Keratinocyte (primary cell): ENCODE results near the gene HOXB6.

ENCODE experiments used
- EZH2 ChIP-seq: IDR thresholded peaks from one replicate; pipeline ENCODE4 v1.6.1; 2012; ENCODE audit warnings: inconsistent platforms, mild to moderate bottlenecking, low read length, moderate library complexity
- TF ChIP-seq, protein P1 (sequence below), 3 experiments: IDR thresholded peaks in 1 of 3; conservative IDR thresholded peaks in 1 of 3; optimal IDR thresholded peaks in 1 of 3; 2 replicates in 2 of 3; 3 replicates in 1 of 3; pipeline versions ENCODE3 to v1.5.1; 2011; ENCODE audit warnings: low read length in 3 of 3, mild to moderate bottlenecking in 3 of 3, moderate library complexity in 2 of 3, control low read depth in 1 of 3, inconsistent platforms in 1 of 3; ENCODE audit not compliant: insufficient read depth in 2 of 3; ENCODE audit errors: extremely low read depth in 1 of 3

DNA sequence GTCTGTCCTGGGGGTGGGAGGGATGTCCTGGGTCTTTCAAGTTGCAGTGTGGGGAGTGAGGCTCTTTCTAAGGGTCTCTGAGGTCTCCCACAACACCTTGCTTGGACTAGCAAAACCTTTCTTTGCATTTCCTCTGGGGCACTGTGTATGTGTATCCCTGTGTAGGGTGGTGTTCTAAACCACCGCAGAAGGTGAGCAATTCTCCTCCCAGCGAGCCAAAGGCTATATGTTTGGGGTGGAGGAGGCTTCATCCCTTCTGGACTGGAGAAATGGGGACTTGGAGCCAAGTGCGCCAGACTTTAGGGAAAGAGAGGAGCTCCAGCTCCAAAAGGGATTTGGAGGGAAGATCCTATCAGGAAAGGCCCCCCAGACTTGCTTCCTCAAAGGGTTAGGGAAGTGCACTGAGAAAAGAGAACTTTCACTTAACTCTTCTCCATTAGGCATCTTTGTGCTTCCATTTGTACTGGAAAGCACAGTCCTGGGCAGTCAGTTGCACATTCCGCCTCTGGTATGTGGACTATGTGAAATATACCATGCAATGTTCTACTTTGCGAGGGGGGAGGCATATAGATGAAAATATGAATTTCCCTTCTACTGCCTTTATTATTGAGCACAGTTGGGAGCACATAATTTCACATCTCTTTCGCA is 40.2 kb upstream of the HOXB6 start:
- TF ChIP-seq, protein P1, sequence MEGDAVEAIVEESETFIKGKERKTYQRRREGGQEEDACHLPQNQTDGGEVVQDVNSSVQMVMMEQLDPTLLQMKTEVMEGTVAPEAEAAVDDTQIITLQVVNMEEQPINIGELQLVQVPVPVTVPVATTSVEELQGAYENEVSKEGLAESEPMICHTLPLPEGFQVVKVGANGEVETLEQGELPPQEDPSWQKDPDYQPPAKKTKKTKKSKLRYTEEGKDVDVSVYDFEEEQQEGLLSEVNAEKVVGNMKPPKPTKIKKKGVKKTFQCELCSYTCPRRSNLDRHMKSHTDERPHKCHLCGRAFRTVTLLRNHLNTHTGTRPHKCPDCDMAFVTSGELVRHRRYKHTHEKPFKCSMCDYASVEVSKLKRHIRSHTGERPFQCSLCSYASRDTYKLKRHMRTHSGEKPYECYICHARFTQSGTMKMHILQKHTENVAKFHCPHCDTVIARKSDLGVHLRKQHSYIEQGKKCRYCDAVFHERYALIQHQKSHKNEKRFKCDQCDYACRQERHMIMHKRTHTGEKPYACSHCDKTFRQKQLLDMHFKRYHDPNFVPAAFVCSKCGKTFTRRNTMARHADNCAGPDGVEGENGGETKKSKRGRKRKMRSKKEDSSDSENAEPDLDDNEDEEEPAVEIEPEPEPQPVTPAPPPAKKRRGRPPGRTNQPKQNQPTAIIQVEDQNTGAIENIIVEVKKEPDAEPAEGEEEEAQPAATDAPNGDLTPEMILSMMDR (optimal IDR thresholded peaks at IDR 0.05 in 1 of 3, IDR thresholded peaks at IDR 0.05 in 1 of 3, conservative IDR thresholded peaks at IDR 0.05 in 1 of 3; ENCODE audit: extremely low read depth in 1 of 3, insufficient read depth in 2 of 3, low read length in 3 of 3) = no peak
- peak; percentile 25 for TF ChIP-seq EZH2
